Measurements from ENCODE around the gene NTN3.

DNA sequence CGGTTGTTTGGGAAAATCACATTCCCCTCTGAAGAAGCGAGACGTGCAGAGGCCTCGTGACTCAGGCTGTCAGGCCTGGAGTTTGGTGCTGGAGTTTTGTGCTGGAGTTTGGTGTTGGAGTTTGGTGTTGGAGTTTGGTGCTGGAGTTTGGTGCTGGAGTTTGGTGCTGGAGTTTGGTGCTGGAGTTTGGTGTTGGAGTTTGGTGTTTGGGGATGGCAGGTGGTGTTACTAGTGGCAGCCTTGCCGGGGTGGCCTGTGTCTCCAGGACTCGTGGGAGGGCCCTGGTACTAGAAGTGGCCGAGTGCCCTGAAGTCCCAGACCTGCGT lies 16.4 kb downstream of the NTN3 start:
- TF ChIP-seq, protein P1, sequence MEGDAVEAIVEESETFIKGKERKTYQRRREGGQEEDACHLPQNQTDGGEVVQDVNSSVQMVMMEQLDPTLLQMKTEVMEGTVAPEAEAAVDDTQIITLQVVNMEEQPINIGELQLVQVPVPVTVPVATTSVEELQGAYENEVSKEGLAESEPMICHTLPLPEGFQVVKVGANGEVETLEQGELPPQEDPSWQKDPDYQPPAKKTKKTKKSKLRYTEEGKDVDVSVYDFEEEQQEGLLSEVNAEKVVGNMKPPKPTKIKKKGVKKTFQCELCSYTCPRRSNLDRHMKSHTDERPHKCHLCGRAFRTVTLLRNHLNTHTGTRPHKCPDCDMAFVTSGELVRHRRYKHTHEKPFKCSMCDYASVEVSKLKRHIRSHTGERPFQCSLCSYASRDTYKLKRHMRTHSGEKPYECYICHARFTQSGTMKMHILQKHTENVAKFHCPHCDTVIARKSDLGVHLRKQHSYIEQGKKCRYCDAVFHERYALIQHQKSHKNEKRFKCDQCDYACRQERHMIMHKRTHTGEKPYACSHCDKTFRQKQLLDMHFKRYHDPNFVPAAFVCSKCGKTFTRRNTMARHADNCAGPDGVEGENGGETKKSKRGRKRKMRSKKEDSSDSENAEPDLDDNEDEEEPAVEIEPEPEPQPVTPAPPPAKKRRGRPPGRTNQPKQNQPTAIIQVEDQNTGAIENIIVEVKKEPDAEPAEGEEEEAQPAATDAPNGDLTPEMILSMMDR (IDR thresholded peaks at IDR 0.05), result no peak
- TF ChIP-seq POLR2A (IDR thresholded peaks at IDR 0.05), result no peak
- TF ChIP-seq EP300 (IDR thresholded peaks at IDR 0.05), result no peak

All from tibial nerve (tissue), 4 donors.